Peyer's patch (tissue), 4 donors: ENCODE results near the gene TIGD1.

Experiments used
- POLR2A ChIP-seq, 2 donors: fragments of 450-650 bp; IDR thresholded peaks; one replicate each; pipeline ENCODE4 v1.5.1; 2017; ENCODE audit warnings: antibody characterized with exemption in 2 of 2, mild to moderate bottlenecking in 2 of 2, moderate library complexity in 2 of 2
- TF ChIP-seq, protein P1 (sequence below), 6 experiments: fragments of 450-650 bp in 4 of 6; fragments of 200-600 bp in 2 of 6; sonication (generic) in 1 of 6; IDR thresholded peaks; one replicate each; pipeline ENCODE4 v1.5.1; 2017 to 2019; ENCODE audit warnings: antibody characterized with exemption in 6 of 6, mild to moderate bottlenecking in 3 of 6, moderate library complexity in 1 of 6

DNA sequence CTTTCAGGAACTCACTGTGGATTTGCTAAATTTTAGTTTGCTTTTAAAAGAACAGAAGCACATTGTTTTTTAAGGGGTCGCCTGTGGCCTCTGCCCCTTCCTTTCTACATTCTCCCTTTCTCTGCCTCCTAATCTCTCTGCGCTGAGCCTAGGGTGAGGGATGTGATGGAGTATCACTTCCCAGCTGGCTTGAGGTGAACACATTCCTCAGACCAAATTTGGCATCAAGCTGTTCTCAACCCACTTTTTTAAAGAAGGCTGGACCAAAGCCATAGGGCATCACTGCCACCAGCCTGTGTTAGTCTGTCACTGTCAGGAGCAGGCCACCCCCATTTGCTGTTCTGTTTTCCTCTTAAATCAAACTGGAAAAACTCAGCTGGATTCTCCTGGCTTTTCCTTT, 27.5 kb upstream of the TIGD1 start:
- TF ChIP-seq POLR2A (IDR thresholded peaks at IDR 0.05), result no peak
- TF ChIP-seq, protein P1, sequence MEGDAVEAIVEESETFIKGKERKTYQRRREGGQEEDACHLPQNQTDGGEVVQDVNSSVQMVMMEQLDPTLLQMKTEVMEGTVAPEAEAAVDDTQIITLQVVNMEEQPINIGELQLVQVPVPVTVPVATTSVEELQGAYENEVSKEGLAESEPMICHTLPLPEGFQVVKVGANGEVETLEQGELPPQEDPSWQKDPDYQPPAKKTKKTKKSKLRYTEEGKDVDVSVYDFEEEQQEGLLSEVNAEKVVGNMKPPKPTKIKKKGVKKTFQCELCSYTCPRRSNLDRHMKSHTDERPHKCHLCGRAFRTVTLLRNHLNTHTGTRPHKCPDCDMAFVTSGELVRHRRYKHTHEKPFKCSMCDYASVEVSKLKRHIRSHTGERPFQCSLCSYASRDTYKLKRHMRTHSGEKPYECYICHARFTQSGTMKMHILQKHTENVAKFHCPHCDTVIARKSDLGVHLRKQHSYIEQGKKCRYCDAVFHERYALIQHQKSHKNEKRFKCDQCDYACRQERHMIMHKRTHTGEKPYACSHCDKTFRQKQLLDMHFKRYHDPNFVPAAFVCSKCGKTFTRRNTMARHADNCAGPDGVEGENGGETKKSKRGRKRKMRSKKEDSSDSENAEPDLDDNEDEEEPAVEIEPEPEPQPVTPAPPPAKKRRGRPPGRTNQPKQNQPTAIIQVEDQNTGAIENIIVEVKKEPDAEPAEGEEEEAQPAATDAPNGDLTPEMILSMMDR (IDR thresholded peaks at IDR 0.05), result no peak
